Upper lobe of right lung (tissue), 1 donor: ENCODE data around the gene MYL12A. TPM values are rescaled to one million over a fixed set of nuclear protein-coding genes. Genes with fewer than 3 reads are reported as not detected.

Experiments used
- ATAC-seq: fragments of 200-7000 bp; cut with Tn5 transposase; one replicate; pipeline ENCODE4 v1.9.1; 2020; ENCODE audit warnings: mild to moderate bottlenecking, moderate library complexity
- DNase-seq: peaks from one replicate; pipeline ENCODE4 v3.0.0-alpha.2; 2020
- H3K27ac ChIP-seq: fragments of 200-600 bp; one replicate; pipeline ENCODE4 v1.8.0; 2022
- H3K27me3 ChIP-seq: fragments of 200-600 bp; one replicate; pipeline ENCODE4 v1.8.0; 2022; ENCODE audit warnings: mild to moderate bottlenecking
- H3K36me3 ChIP-seq: fragments of 200-600 bp; one replicate; pipeline ENCODE4 v1.8.0; 2022
- H3K4me1 ChIP-seq: fragments of 200-600 bp; one replicate; pipeline ENCODE4 v1.8.0; 2022
- H3K4me3 ChIP-seq: fragments of 200-600 bp; one replicate; pipeline ENCODE4 v1.8.0; 2022; ENCODE audit warnings: mild to moderate bottlenecking
- H3K9me3 ChIP-seq: fragments of 200-600 bp; one replicate; pipeline ENCODE4 v1.8.0; 2022
- intact Hi-C: fragments of 100-400 bp; cut with DNase I; formaldehyde crosslinking; loops from one replicate; pipeline ENCODE4 v1.11.0; 2022
- total RNA-seq: library from RNA; stranded (reverse); fragmentation: NEBNext Ultra II Directional; extraction: Animal tissue kit (Norgen Biotek cat#: 25700); gene quantifications from one replicate; pipeline ENCODE4 v1.2.1, GENCODE V29; 2021
- TF ChIP-seq, protein P1 (sequence below): fragments of 200-600 bp; IDR thresholded peaks from one replicate; pipeline ENCODE4 v1.8.0; 2022; ENCODE audit warnings: antibody characterized with exemption
- donor health status: DM: no; HTN: yes; CAD: no; lungs with severe emphysema.

MYL12A gene
- total RNA-seq, 1 donor from 2014 or later = 571 TPM

DNA sequence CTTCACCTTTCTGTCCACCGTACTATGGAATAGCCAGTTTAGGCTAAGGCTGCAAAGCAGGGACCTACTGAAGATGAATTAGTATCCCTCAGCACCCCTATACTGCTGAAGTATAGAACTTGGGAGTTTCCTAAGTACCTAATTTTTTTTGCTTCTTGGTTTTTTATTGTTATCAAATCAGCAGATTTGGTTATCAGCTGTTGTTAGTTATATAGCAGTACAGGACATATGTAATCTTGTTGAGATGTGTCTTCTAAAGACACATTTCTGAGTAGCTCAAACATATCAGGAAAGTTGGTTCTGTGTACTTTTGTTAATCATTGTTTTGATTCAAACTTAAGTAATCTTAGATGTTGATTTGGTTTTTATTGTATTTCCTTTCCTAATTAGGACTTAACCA is 5.2 kb downstream of the MYL12A start:
- no peaks in the 10 kb centered on the region for H3K27me3 ChIP-seq
- peaks cover 67% of the 10 kb centered on the region for H3K4me1 ChIP-seq
- H3K36me3 ChIP-seq = peaks cover 66% of the 10 kb centered on the region
- H3K9me3 ChIP-seq = no peaks in the 10 kb centered on the region
- intact Hi-C loops = no loop called here
- H3K4me3 ChIP-seq = no peak overlapping the region
- ATAC-seq (no peak), DNase-seq (no peak)
- TF ChIP-seq, protein P1, sequence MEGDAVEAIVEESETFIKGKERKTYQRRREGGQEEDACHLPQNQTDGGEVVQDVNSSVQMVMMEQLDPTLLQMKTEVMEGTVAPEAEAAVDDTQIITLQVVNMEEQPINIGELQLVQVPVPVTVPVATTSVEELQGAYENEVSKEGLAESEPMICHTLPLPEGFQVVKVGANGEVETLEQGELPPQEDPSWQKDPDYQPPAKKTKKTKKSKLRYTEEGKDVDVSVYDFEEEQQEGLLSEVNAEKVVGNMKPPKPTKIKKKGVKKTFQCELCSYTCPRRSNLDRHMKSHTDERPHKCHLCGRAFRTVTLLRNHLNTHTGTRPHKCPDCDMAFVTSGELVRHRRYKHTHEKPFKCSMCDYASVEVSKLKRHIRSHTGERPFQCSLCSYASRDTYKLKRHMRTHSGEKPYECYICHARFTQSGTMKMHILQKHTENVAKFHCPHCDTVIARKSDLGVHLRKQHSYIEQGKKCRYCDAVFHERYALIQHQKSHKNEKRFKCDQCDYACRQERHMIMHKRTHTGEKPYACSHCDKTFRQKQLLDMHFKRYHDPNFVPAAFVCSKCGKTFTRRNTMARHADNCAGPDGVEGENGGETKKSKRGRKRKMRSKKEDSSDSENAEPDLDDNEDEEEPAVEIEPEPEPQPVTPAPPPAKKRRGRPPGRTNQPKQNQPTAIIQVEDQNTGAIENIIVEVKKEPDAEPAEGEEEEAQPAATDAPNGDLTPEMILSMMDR = no peak
- no peak overlapping the region for H3K27ac ChIP-seq

DNA sequence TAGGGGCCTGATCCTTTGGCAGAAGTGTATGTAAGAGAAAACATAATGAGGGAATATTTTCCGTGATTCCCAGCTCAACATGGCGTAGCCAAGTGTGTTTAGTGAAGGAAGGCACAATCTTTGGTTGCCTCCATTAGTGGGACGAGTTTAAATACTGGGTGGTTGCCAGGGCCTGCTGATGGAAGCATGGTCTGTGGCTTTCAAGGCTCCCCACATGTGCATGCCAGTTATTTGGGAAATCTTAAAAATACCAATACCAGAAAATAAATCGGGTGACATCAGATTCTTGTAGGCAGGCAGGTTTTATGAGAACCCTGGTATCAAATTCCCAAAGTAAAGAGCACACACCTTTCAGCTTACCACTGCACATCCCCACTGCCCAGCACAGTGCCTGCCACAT is 7.1 kb downstream of the MYL12A start:
- Histone ChIP-seq H3K27ac (no peak overlapping the region), H3K4me3 (no peak overlapping the region), H3K27me3 (no peaks in the 10 kb centered on the region), H3K36me3 (peaks cover 73% of the 10 kb centered on the region), H3K4me1 (peaks cover 61% of the 10 kb centered on the region), H3K9me3 (no peaks in the 10 kb centered on the region)
- intact Hi-C loops = no loop called here
- TF ChIP-seq, protein P1 = no peak
- no peak for DNase-seq
- ATAC-seq = no peak

DNA sequence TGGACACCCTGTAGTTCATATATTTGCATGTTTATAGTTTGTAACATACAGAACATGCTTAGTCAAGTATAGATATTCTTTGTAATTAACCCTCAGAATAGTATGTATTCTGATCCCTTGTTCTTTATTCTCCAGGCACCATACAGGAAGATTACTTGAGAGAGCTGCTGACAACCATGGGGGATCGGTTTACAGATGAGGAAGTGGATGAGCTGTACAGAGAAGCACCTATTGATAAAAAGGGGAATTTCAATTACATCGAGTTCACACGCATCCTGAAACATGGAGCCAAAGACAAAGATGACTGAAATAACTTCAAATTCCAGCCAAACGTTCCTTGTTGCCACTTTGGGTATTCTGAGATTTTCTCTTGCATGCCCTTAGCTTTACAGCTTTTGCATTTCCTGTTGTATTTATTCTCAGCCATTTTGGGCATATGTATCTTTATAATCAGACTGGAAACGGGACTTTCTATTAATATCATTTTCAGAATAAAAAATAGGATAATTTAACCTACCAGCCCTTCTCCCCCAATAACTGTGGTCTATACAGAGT is 8.1 kb downstream of the MYL12A start:
- peak overlapping the region; percentile 62 for H3K27ac ChIP-seq
- intact Hi-C loops = no loop called here
- H3K4me1 ChIP-seq = peaks cover 51% of the 10 kb centered on the region
- TF ChIP-seq, protein P1 = no peak
- H3K4me3 ChIP-seq = no peak overlapping the region
- H3K27me3 ChIP-seq = no peaks in the 10 kb centered on the region
- H3K9me3 ChIP-seq = no peaks in the 10 kb centered on the region
- peaks cover 64% of the 10 kb centered on the region for H3K36me3 ChIP-seq
- ATAC-seq = no peak
- no peak for DNase-seq

DNA sequence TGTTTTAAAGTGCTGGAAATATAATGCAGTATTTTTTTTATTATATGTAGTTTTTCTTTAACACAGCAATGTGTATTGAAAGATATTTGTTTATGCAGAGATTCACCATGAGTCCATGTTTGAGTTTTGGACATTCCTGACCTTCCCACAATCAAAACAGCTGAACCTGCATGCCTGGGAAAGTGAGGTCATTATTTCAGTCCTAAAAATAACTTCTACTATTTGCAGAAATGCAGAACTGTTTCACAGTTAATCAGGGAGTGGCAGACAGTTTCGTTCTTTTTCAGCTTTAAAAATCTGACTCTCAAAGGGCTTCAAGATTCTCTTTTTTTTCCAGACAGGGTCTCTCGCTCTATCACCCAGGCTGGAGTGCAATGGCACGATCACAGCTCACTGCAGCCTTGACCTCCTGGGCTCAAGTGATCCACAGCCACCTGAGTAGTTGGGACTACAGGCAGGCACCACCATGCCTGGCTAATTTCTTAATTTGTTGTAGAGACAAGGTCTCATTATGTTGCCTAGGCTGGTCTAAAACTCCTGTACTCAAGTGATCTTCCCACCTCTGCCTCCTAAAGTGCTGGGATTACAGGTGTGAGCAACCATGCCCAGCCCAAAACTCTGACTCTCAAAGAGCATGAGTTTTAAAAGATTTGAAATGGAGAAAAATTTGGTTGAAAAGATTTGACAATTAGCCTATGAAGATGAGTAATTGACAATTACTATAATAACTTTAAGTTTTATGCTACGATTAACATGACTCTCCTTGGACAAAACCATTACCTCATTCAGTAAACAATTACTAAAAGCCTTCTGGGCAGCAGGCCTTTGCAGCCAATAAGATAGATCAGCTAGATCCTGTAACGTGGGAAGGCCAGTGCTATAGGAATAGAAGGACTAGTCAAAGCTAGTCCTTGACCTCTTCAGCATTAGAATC is 9.4 kb downstream of the MYL12A start:
- H3K27me3 ChIP-seq = no peaks in the 10 kb centered on the region
- H3K9me3 ChIP-seq = no peaks in the 10 kb centered on the region
- no peak for DNase-seq
- TF ChIP-seq, protein P1 = no peak
- H3K4me1 ChIP-seq = peaks cover 40% of the 10 kb centered on the region
- H3K4me3 ChIP-seq = no peak overlapping the region
- peak overlapping the region; percentile 62 for H3K27ac ChIP-seq
- intact Hi-C loops = no loop called here
- peak; percentile 49 for ATAC-seq
- H3K36me3 ChIP-seq = peaks cover 64% of the 10 kb centered on the region

DNA sequence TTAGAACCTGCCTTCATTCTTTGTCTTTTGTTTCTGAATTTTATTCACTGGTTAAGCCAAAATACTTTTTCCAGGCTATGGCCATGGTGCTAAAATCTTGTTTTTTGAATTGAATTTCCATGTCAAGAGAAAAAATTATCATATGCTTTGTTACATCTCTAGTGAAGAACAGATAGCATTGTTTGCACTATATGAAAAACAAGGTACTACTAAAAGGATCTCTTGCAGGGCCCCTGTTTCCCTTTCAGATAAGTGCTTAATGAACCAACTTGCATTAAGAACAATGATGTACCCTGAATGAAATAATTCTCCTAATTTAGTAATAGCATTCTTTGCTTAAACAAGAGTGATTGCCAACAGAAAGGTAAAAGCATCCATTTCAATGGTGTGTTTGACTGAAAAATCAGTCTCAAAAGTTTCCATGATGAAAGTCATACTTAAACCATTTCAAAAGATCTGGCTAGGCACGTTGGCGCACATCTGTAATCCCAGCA is 10.1 kb downstream of the MYL12A start:
- intact Hi-C loops = no loop called here
- TF ChIP-seq, protein P1 = no peak
- no peaks in the 10 kb centered on the region for H3K9me3 ChIP-seq
- ATAC-seq = no peak
- no peaks in the 10 kb centered on the region for H3K27me3 ChIP-seq
- H3K4me3 ChIP-seq = no peak overlapping the region
- DNase-seq = no peak
- peaks cover 33% of the 10 kb centered on the region for H3K4me1 ChIP-seq
- H3K27ac ChIP-seq = peak overlapping the region; percentile 62
- peaks cover 64% of the 10 kb centered on the region for H3K36me3 ChIP-seq
